SIG-M5 treated with dmso at 0.1 percent for 504 hours (cell line): Measurements from ENCODE around the gene SLC39A8.
A peak's percentile ranks its signal among the peaks of the same experiment; 100 is the strongest.

ENCODE experiments used
- DNase-seq: peaks from one replicate; lab custom pipeline; 2025; ENCODE audit not compliant: unreplicated experiment; lab: John Stamatoyannopoulos, UW

SLC39A8 gene

DNA sequence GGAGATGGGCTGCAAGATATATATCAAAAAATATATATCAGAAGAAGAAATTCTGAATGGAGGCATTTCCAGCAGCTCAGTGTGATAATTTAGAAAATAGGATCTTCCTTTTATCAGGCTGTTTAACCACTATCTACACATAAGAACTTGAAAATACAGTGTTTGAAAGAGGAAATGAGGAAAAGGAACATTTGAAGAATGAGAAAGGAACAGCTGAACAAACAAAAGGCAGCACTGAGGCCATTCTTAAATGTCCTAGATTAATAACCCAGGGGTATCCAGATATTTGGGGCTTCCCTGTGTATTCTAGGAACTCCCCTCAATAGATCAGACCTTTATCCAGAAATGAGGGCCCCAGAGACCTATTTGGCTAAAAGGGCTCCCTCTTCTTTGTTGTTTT lies 4.1 kb downstream of the SLC39A8 start:
- DNase-seq = peak; percentile 19

DNA sequence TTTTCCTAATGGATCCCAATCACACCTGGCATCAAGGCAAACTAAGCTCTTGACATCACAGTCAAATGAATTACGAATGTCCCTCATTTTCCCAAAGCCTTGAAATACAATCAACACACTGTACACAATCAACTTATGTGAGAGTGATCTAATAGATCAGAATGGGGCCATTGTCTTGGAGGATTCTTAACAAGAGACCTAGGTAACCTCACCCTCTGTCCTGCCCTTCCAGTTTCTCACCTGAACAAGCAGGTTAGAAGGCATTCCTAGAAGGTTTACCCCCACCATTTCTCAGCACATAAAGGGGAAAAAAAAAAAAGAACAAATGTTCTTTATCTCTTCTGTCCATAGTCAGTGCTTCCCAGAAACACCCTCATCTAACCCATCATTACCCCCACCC lies 6.3 kb downstream of the SLC39A8 start:
- no peak for DNase-seq

DNA sequence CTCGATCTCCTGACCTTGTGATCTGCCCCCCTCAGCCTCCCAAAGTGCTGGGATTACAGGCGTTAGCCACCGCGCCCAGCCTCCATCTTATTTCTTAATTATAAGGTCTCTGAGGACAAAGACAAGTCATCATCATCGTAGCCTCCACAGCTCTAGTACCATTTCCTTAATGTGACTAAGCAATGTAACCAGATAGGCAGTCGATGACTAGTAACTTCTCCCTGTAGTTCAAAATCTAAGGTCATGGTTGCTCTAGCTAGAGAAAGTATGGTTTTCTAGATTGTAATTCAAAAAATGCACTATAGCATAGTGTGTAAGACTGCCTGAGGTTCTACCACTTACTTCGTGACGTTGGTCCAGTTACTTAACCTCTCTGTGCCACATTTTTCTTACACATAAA lies 6.9 kb downstream of the SLC39A8 start:
- DNase-seq = no peak

DNA sequence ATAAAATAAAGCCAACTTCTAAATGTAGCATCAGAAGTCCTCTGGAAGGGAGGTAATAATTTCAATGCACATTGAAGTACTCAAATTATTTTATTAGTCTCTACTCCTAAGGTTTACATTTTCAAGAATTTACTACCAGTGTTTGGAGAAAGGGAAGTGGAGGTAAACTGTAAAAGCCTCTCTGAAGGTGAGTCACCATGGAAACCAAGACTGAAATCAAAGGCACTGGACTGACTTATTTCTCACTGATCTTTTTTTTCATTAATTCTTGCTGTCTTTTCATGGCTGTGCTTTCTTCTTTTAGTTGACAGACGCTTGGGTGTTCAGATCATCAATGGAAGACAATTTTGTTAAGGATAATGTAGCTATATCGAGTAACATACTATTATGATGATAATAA lies 9.7 kb downstream of the SLC39A8 start:
- DNase-seq = no peak

DNA sequence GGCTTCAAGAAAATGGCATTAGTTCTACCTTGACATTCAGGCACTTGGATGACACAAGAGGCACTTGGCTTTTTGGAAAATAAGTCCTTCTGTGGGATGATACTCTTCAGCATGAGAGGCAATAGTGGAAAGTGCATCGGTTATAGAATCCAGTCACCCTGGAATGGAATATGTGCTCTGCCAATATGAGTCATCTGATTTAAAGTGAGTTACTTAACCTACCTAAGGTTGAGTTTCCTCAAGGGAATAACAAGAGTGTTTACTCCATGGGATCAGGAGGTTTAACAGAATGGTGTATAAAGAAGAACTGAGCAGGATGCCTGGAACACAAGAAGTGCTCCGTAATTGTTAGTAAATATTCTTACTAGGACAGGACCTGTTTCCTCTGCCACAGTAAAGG lies 10.7 kb downstream of the SLC39A8 start:
- DNase-seq = no peak

GRCh38 chr4:102333787-102334186 lies 11.5 kb downstream of the SLC39A8 start:
- DNase-seq = no peak

GRCh38 chr4:102328045-102328444 lies 17.2 kb downstream of the SLC39A8 start:
- no peak for DNase-seq

DNA sequence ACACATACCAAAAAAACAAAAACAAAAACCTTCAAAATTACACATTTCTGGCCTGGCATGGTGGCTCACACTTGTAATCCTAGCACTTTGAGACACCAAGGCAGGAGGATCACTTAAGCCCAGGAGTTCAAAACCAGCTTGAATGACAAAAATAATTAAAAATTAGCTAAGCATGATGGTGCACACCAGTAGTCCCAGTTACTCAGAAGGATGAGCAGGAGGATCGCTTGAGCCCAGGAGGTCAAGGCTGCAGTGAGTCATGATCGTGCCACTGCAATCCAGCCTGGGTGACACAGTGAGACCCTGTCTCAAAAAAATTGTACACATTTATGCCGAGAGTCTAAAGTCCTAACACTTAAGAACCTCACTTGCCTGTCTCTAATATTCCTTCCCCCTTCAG lies 18.3 kb downstream of the SLC39A8 start:
- DNase-seq = no peak

DNA sequence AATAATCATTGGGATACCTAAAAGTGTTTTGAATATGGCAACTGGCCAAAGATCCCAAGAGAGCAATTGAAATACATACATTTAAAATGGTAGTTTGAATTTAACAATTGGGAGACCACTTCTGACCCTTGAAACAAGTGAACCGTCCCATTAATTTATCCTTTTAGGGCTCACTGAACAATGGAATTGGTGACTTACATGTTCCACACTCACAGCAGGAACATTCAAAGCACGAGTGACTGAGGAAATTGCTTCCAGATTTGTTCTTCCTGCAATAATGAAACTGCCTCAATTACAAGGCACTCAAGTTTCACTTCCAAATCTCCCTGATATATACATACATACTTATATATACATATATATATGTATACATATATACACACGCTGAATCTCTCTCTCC lies 20.6 kb downstream of the SLC39A8 start:
- no peak for DNase-seq

GRCh38 chr4:102322736-102323135 lies 22.5 kb downstream of the SLC39A8 start:
- DNase-seq = no peak

DNA sequence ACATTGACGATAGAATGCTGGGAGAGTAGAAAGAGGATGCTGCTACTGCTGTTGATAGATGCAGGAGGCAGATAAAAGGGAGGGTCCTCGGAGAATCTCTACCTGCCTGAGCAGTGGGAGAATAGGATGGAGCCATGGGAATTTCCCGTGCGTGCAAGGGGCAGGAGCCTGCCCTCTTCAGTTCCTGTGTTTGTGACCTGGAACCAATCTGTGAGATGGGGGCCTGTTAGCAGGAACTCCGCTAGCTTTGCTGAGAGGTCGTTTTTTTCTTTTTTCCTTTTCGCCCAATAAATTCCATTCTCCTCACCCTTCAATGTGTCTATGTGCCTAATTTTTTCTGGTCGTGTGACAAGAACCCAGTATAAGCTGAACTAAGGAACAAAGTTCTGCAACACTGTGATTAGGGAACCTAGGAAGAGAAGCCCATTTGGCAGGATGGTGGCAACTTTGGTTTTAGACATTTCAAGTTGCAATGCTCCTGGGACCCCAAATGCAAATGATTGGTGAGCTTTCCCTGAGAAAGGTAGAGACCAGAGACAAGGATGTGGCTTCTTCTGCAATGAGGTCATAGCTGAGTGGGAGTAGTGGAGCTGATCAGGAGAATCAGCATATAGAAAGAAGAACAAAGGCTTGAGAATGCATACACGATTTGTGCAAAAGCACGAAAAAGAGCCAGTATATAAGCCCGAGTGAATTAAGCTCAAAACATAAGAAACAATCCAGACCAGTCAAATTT lies 23.9 kb downstream of the SLC39A8 start:
- no peak for DNase-seq

DNA sequence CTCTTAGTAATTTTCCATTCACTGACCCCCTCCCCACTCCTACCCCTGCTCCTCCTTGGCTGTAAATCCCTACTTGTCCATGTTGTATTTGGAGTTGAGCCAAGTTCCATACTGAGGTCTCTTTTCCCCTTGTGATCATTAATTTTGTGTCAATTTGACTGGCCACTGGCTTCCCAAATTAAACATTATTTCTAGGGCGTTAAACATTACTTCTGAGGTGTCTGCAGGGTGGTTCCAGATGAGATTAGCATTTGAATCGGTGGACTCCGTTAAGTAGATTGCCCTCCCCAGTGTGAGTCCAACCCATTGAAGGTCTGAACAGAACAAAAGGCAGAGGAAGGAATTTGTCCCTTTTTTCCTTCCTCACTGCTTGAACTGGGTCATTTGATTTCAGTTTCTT lies 25.7 kb downstream of the SLC39A8 start:
- no peak for DNase-seq

- peak; percentile 8 for DNase-seq
These were observed 26.8 kb downstream of the SLC39A8 start for GRCh38 chr4:102318526-102318925.

DNA sequence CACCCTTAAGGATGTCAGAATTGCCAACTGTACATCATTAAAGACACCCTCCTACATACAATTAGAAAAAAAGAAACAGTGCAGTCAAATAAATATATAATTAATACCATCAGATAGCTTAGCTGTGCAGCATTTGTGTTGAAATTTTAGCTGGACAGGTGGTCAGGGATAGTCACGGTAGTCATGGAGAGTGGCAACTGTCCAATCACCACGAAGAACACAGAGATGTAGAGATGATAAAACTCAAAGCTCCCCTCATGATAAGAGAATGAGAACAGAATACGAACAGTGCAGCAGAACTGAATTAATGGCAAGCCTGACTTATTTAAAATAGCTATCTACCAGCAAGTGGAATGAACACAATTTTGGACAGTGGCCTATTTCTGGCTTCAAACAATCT lies 27.2 kb downstream of the SLC39A8 start:
- no peak for DNase-seq

DNA sequence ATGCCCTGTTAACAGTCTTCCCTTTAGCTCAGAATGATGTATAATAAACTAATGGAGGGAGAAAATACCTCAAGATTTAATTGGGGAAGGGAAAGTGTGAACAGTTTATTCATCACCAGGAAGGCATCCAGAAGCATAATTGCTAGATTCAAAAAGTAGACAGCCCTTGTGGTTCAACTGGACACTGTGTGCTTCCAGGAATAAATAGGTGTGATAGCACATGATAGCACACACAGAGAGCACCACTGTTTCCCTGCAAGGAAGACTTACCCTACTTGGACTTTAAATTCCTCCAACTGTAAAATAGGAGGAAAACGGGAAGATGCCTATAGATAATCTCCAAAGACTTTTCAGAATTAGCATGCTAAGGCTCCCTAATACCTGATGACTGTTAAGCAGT lies 27.8 kb downstream of the SLC39A8 start:
- DNase-seq = no peak

DNA sequence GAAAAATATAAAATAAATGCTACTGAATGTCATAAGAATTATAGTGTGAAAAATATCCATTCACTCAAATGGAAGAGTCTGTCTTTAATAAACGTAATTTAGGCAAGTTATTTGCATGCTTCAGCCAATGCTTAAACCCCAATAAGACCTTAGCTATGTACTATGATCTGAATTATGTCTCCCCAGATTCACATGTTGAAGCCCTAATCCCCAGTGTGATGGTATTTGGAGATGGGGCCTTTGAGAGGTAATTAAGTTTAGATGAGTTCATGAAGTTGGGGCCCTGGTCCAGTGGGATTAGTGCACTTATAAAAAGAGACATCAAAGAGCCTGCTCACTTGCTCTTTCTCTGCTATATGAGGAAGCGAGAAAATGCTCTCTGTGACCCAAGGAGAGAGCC lies 28.7 kb downstream of the SLC39A8 start:
- no peak for DNase-seq

DNA sequence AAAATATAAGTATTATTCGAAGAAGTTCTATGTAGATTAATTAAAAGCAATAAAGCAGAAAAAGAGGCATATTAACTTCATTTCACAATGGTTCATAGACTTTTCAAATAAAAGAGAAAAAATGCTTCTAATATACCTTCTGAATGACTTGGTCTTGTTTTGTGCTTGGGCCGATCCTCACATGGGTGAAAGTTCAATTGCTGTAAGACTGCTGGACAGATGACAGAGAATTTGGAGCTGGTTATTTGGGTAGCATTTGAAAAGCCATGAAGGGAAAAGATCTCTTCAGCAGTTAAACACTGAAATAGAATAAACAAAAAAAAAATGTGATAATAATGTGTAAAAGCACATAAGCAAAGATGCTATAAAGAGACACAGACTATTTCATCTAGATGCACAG lies 29.8 kb downstream of the SLC39A8 start:
- DNase-seq = no peak

GRCh38 chr4:102312417-102312816 lies 32.9 kb downstream of the SLC39A8 start:
- no peak for DNase-seq

GRCh38 chr4:102311912-102312311 lies 33.4 kb downstream of the SLC39A8 start:
- no peak for DNase-seq

DNA sequence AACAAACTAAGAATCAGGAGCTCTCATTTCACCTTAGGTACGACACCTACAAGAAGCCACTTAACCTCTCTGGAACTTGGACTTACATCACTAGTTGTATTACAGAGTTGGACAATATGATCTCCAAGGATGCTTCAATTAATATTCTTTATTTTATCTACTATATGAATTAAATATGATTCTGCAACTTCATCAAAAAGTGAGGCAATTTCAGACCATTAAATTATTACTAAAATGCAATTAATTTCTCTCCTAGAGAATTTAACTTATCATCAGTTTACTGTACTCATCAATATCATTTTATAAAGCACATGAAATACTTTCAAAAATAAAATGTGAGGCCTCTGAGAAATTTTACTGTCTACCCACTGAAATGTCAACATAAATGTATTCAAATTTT lies 33.9 kb downstream of the SLC39A8 start:
- no peak for DNase-seq

DNA sequence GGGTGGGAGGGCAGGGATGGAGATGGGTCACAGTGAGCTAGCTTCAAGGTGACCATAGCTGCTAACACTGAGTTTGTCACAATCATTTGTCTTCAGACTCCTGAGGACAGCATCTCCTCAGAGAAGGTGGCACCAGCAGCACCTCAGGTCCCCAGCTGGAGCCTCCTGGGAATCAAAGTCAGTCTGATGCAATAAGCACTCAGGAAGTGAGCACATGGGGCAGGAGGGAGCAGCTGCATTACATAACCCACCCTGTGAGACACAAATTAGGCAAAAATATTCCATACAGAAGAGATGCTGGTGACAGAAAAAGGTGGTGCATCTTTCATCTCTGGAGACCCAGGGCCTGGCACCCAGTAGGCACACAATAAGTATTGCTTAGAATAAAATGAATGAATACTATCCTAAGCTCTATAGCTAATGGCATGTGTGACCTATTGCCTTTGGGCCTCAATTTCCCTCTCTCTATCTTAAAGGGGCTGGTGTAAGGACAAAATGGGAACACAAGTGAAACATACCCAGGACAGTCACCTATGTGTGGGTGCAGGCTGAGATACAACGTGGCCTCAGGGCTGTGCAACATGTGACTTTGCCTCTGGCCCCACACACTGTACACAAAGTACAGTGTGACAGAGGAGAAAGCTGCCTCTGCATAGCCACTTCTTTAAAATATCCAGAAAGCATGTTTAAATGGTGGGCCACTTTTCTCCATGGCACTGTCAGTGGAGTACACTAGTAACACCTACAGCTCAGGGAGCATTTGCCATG lies 37.1 kb downstream of the SLC39A8 start:
- DNase-seq = no peak

DNA sequence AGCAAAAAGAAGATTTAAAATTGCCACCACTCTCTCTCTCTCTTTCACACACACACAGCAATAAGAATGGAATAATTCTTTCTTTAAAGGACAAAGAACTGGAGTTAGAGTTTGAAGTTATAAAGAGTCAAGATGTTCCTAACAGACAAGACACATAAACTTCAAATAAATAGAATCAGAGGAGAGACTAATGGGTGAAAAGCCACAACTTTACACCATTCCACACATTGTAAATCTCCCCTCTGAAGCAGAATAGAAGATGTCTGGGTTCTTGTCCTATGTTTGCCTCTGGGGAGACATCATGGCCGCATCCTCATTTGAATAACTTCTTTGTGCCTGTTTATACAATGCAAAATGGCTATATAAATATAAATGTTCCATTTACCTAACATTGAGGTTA lies 39.6 kb downstream of the SLC39A8 start:
- DNase-seq = no peak

GRCh38 chr4:102302762-102303161 lies 42.5 kb downstream of the SLC39A8 start:
- no peak for DNase-seq
